ENCODE data around the gene VCL. TPM values are rescaled to one million over a fixed set of nuclear protein-coding genes. Genes with fewer than 3 reads are reported as not detected.

Gene VCL
- polyA plus RNA-seq, 1 donor from 2014 or later: 11.2 TPM

GRCh38 chr10:74036474-74036873 is 38.6 kb downstream of the VCL start:
- H3K36me3 ChIP-seq (ENCODE audit: insufficient read depth, low read length): no peaks in the 10 kb centered on the region
- no peak overlapping the region for H3K9ac ChIP-seq (ENCODE audit: low read length)
- H2AFZ ChIP-seq (ENCODE audit: low read depth, low read length): no peak overlapping the region
- H3F3A ChIP-seq (ENCODE audit: insufficient read depth, low read length, poor library complexity, severe bottlenecking): no peaks in the 10 kb centered on the region
- H3K27ac ChIP-seq (ENCODE audit: low read length): no peak overlapping the region
- H3K4me3 ChIP-seq (ENCODE audit: low read length): no peak overlapping the region
- H3K27me3 ChIP-seq (ENCODE audit: insufficient read depth, low read depth, low read length): no peaks in the 10 kb centered on the region
- H3K9me2 ChIP-seq (ENCODE audit: insufficient read depth, low read length): no peaks in the 10 kb centered on the region
- H3K9me3 ChIP-seq (ENCODE audit: low read length): no peaks in the 10 kb centered on the region
- TF ChIP-seq POLR2AphosphoS5 (IDR thresholded peaks at IDR 0.05) (no peak), MXI1 (conservative IDR thresholded peaks at IDR 0.05; ENCODE audit: poor library complexity, severe bottlenecking) (no peak), EP300 (conservative IDR thresholded peaks at IDR 0.05; ENCODE audit: poor library complexity, severe bottlenecking) (no peak), REST (IDR thresholded peaks at IDR 0.05; ENCODE audit: borderline replicate concordance) (no peak), SMC3 (conservative IDR thresholded peaks at IDR 0.05; ENCODE audit: poor library complexity) (no peak), TAF1 (IDR thresholded peaks at IDR 0.05; ENCODE audit: low read depth) (no peak), EZH2 (IDR thresholded peaks at IDR 0.05; ENCODE audit: borderline replicate concordance, insufficient read depth, low read length, poor library complexity, severe bottlenecking) (no peak), RAD21 (conservative IDR thresholded peaks at IDR 0.05) (no peak), CTCF (IDR thresholded peaks at IDR 0.05; ENCODE audit: poor library complexity, severe bottlenecking) (no peak)
- no peaks in the 10 kb centered on the region for H3K79me2 ChIP-seq (replicated peaks; ENCODE audit: insufficient read depth, low read length)
- H4K20me1 ChIP-seq (ENCODE audit: insufficient read depth): no peaks in the 10 kb centered on the region
- H3K4me2 ChIP-seq (ENCODE audit: low read length): no peak overlapping the region

- no peak for TF ChIP-seq EZH2 (IDR thresholded peaks at IDR 0.05; ENCODE audit: borderline replicate concordance, insufficient read depth, low read length, poor library complexity, severe bottlenecking)
- no peak for TF ChIP-seq TAF1 (IDR thresholded peaks at IDR 0.05; ENCODE audit: low read depth)
- no peak for TF ChIP-seq EP300 (conservative IDR thresholded peaks at IDR 0.05; ENCODE audit: poor library complexity, severe bottlenecking)
- TF ChIP-seq POLR2AphosphoS5 (IDR thresholded peaks at IDR 0.05): no peak
- no peak for TF ChIP-seq RAD21 (conservative IDR thresholded peaks at IDR 0.05)
- TF ChIP-seq REST (IDR thresholded peaks at IDR 0.05; ENCODE audit: borderline replicate concordance): no peak
- TF ChIP-seq SMC3 (conservative IDR thresholded peaks at IDR 0.05; ENCODE audit: poor library complexity): no peak
- TF ChIP-seq MXI1 (conservative IDR thresholded peaks at IDR 0.05; ENCODE audit: poor library complexity, severe bottlenecking): no peak
- no peak for TF ChIP-seq CTCF (IDR thresholded peaks at IDR 0.05; ENCODE audit: poor library complexity, severe bottlenecking)
- Histone ChIP-seq H3K9me3 (ENCODE audit: low read length) (no peaks in the 10 kb centered on the region), H3K79me2 (replicated peaks; ENCODE audit: insufficient read depth, low read length) (no peaks in the 10 kb centered on the region), H2AFZ (ENCODE audit: low read depth, low read length) (no peak overlapping the region), H3K27me3 (ENCODE audit: insufficient read depth, low read depth, low read length) (no peaks in the 10 kb centered on the region), H3F3A (ENCODE audit: insufficient read depth, low read length, poor library complexity, severe bottlenecking) (no peaks in the 10 kb centered on the region), H3K36me3 (ENCODE audit: insufficient read depth, low read length) (no peaks in the 10 kb centered on the region), H3K4me3 (ENCODE audit: low read length) (no peak overlapping the region), H3K9ac (ENCODE audit: low read length) (no peak overlapping the region), H4K20me1 (ENCODE audit: insufficient read depth) (no peaks in the 10 kb centered on the region), H3K27ac (ENCODE audit: low read length) (no peak overlapping the region), H3K4me2 (ENCODE audit: low read length) (no peak overlapping the region), H3K9me2 (ENCODE audit: insufficient read depth, low read length) (no peaks in the 10 kb centered on the region)
Observed at GRCh38 chr10:74039561-74040145, 41.7 kb downstream of the VCL start.
